ENCODE data around the gene ELOVL6. TPM values are rescaled to one million over a fixed set of nuclear protein-coding genes. Genes with fewer than 3 reads are reported as not detected.
"Not testable (repeated sequence)": the region's sequence is repeated elsewhere in the genome, so short reads cannot be mapped to it uniquely, and the experiment has no call there.

The ELOVL6 gene
- total RNA-seq, 2 donors from 2014 or later: 15.8 to 21.3 TPM

DNA sequence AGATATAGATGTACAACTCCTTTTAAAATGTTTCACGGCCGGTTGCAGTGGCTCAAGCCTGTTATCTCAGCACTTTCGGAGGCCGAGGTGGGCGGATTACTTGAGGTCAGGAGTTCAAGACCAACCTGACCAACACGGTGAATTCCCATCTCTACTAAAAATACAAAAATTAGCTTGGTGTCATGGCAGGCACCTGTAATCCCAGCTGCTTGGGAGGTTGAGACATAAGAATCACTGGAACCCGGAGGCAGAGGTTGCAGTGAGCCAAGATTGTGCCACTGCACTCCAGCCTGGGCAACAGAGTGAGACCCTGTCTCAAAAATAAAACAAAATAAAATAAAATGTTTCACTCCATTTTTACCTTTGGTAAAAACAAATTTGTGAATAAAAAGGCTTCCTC, 5.1 kb downstream of the ELOVL6 start:
- H3K4me3 Mint-ChIP-seq; H3K27me3 Mint-ChIP-seq (ENCODE audit: low read depth); H3K9me3 Mint-ChIP-seq; DNase-seq; ATAC-seq (replicated peaks in 1 of 2): not testable (repeated sequence)
- Mint-ChIP-seq H3K4me1 (ENCODE audit: low read depth) (peaks cover 31% of the 10 kb centered on the region), H3K36me3 (ENCODE audit: insufficient read depth in 2 of 2) (peaks cover 4 to 11% of the 10 kb centered on the region in 2 donors), H3K27ac (peak overlapping the region; percentile 88)

DNA sequence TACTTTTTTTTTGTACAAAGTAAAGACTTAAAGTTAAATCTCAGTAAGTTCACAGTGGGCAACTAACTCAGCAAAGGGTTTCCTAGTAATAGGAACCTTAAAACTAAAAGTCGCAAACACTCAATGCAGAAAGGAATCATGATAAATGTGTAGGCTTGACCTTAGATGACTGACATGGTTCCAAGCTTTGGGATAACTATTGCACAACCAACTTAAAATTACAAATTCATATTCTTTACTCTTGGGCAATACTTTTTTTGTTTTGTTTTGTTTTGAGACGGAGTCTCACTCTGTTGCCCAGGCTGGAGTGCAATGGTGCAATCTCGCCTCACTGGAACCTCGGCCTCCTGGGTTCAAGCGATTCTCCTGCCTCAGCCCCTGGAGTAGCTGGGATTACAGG, 8.2 kb downstream of the ELOVL6 start:
- ATAC-seq (replicated peaks in 1 of 2) (no peak), DNase-seq (no peak)
- Mint-ChIP-seq H3K4me1 (ENCODE audit: low read depth) (peaks cover 22% of the 10 kb centered on the region), H3K9me3 (no peaks in the 10 kb centered on the region), H3K36me3 (ENCODE audit: insufficient read depth in 2 of 2) (peaks cover 4 to 8% of the 10 kb centered on the region in 2 donors), H3K4me3 (no peak overlapping the region), H3K27me3 (ENCODE audit: low read depth) (no peaks in the 10 kb centered on the region), H3K27ac (no peak overlapping the region)

DNA sequence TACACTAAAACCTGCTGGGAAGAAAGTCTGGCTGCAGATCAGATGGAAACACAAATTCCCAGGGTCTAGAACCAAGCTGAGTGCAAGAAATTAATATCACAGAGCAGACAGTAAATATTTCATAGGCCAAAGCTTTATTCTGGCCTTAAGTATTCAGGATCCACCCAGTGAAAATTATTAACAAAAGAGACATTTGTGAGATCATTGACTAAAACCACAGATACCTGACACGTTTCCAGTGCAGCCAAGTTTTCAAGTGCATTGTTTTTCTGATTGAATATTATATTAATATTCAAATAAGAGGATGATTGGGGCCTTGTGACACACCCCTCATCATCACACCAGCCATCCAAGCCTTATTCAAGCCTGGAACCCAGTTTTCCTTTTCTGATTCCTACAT, 10.3 kb downstream of the ELOVL6 start:
- H3K27me3 Mint-ChIP-seq (ENCODE audit: low read depth): no peaks in the 10 kb centered on the region
- H3K36me3 Mint-ChIP-seq (ENCODE audit: insufficient read depth in 2 of 2): peaks cover 4 to 11% of the 10 kb centered on the region in 2 donors
- no peak overlapping the region for H3K4me3 Mint-ChIP-seq
- ATAC-seq (replicated peaks in 1 of 2) (no peak), DNase-seq (no peak)
- H3K9me3 Mint-ChIP-seq: no peaks in the 10 kb centered on the region
- no peak overlapping the region for H3K27ac Mint-ChIP-seq
- H3K4me1 Mint-ChIP-seq (ENCODE audit: low read depth): peaks cover 12% of the 10 kb centered on the region

DNA sequence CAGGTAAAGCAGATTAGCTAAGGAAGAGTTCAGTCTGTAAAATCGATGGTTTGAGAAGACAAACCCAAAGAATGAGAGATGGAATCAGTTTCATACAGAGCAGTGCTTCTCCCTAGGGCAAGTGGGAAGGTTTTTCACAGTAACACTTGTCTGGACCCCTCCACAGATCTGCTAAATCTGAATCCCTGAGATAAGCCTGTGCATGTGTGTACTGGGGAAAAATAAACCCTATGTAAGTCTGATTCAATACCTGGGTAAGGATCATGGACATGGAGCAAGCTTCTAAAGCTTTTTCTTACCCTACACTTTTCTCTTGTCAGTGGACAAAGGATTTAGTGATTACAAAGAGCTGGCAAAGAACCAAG, 13.6 kb downstream of the ELOVL6 start:
- H3K36me3 Mint-ChIP-seq (ENCODE audit: insufficient read depth in 2 of 2): peaks cover 0 to 12% of the 10 kb centered on the region in 2 donors
- H3K27ac Mint-ChIP-seq: peak overlapping the region; percentile 5
- no peaks in the 10 kb centered on the region for H3K27me3 Mint-ChIP-seq (ENCODE audit: low read depth)
- DNase-seq: no peak
- no peak for ATAC-seq (replicated peaks in 1 of 2)
- H3K9me3 Mint-ChIP-seq: no peaks in the 10 kb centered on the region
- no peak overlapping the region for H3K4me3 Mint-ChIP-seq
- peaks cover 11% of the 10 kb centered on the region for H3K4me1 Mint-ChIP-seq (ENCODE audit: low read depth)

GRCh38 chr4:110184140-110184790, 14.2 kb downstream of the ELOVL6 start:
- Mint-ChIP-seq H3K9me3 (no peaks in the 10 kb centered on the region), H3K36me3 (ENCODE audit: insufficient read depth in 2 of 2) (peaks cover 0 to 12% of the 10 kb centered on the region in 2 donors), H3K27me3 (ENCODE audit: low read depth) (no peaks in the 10 kb centered on the region), H3K27ac (peak overlapping the region; percentile 5), H3K4me3 (no peak overlapping the region), H3K4me1 (ENCODE audit: low read depth) (peaks cover 11% of the 10 kb centered on the region)
- ATAC-seq (replicated peaks in 1 of 2) (no peak), DNase-seq (no peak)

DNA sequence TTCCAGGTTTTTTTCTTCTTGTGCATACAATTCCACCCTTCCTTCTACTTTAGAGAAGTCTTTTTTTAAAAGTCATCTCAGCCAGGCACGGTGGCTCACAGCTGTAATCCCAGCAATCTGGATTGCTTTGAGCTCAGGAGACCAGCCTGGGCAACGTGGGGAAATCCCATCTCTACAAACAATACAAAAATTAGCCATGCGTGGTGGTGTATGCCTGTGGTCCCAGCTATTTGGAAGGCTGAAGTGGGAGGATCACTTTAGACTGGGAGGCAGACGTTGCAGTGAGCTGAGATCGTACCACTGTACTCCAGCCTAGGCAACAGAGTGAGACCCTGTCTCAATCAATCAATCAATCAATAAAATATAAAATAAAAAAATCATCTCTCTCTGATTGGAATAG, 14.8 kb downstream of the ELOVL6 start:
- Mint-ChIP-seq H3K36me3 (ENCODE audit: insufficient read depth in 2 of 2) (peaks cover 0 to 12% of the 10 kb centered on the region in 2 donors), H3K4me1 (ENCODE audit: low read depth) (peaks cover 11% of the 10 kb centered on the region), H3K9me3 (no peaks in the 10 kb centered on the region), H3K27ac (no peak overlapping the region), H3K27me3 (ENCODE audit: low read depth) (no peaks in the 10 kb centered on the region), H3K4me3 (no peak overlapping the region)
- no peak for DNase-seq
- no peak for ATAC-seq (replicated peaks in 1 of 2)

DNA sequence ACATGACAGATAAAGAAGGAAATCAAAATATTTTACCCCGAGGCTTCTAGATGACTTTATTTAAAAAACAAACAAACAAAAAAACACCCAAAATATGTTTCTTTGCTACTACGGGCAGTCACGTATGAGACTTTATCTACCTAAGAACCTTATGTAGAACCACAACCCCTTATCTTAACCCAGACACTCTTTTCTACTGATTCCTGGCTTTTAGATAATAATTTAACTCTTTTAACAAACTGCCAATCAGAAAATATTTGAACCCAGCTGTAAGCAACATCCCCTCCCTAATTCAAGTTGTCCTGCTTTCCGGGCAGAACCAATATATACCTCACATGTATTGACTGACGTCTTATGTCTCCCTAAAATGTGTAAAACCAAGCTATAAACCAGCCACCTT, 15.4 kb downstream of the ELOVL6 start:
- no peak for ATAC-seq (replicated peaks in 1 of 2)
- no peak overlapping the region for H3K27ac Mint-ChIP-seq
- peaks cover 0 to 12% of the 10 kb centered on the region in 2 donors for H3K36me3 Mint-ChIP-seq (ENCODE audit: insufficient read depth in 2 of 2)
- no peak for DNase-seq
- H3K4me1 Mint-ChIP-seq (ENCODE audit: low read depth): peaks cover 11% of the 10 kb centered on the region
- H3K4me3 Mint-ChIP-seq: no peak overlapping the region
- no peaks in the 10 kb centered on the region for H3K9me3 Mint-ChIP-seq
- no peaks in the 10 kb centered on the region for H3K27me3 Mint-ChIP-seq (ENCODE audit: low read depth)

DNA sequence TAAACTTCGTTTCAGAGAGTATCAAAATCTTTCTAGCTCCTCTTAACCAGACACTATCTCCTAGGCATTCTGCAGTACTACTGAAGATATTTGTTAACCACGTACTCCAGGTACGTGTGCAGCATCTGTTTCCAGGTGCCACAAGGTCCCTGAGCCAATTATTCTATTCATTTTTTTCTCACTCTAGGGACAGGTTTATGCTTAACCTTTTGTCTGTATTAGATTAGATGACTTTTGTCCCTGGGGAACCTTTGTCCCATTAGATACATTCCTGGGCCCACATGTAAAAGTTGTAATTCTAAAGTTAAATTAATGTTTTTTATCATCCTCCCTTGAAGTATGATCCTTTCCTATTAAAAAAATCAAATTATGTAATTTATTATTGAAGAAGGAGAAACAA, 16.5 kb downstream of the ELOVL6 start:
- Mint-ChIP-seq H3K4me3 (no peak overlapping the region), H3K36me3 (ENCODE audit: insufficient read depth in 2 of 2) (peaks cover 3 to 15% of the 10 kb centered on the region in 2 donors), H3K27me3 (ENCODE audit: low read depth) (no peaks in the 10 kb centered on the region), H3K27ac (no peak overlapping the region), H3K4me1 (ENCODE audit: low read depth) (peaks cover 11% of the 10 kb centered on the region), H3K9me3 (no peaks in the 10 kb centered on the region)
- no peak for ATAC-seq (replicated peaks in 1 of 2)
- no peak for DNase-seq

DNA sequence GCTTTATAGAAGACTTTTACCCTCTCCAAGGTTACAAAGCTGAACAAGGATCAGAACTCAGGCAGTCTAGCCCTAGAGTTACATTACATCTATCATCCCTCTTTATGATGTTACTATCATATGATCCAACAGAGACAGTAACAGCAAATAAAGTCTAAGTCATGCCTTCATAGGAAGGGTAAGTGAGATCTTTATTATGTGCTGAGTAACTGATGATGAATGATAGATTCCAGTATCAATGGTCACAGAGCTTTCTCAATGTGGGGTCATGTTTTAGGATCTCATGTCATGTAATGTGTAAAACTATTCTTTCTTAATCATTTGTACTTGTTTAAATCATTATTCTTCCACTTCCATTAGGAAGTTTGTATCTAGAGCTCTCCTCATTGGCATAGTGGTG, 22.8 kb downstream of the ELOVL6 start:
- H3K27me3 Mint-ChIP-seq (ENCODE audit: low read depth): no peaks in the 10 kb centered on the region
- no peak for ATAC-seq (replicated peaks in 1 of 2)
- H3K4me1 Mint-ChIP-seq (ENCODE audit: low read depth): no peaks in the 10 kb centered on the region
- peaks cover 3 to 4% of the 10 kb centered on the region in 2 donors for H3K36me3 Mint-ChIP-seq (ENCODE audit: insufficient read depth in 2 of 2)
- DNase-seq: no peak
- H3K9me3 Mint-ChIP-seq: no peaks in the 10 kb centered on the region
- no peak overlapping the region for H3K27ac Mint-ChIP-seq
- H3K4me3 Mint-ChIP-seq: no peak overlapping the region

GRCh38 chr4:110172972-110173371, 25.4 kb downstream of the ELOVL6 start:
- peaks cover 3 to 4% of the 10 kb centered on the region in 2 donors for H3K36me3 Mint-ChIP-seq (ENCODE audit: insufficient read depth in 2 of 2)
- H3K27ac Mint-ChIP-seq: no peak overlapping the region
- DNase-seq: no peak
- H3K27me3 Mint-ChIP-seq (ENCODE audit: low read depth): no peaks in the 10 kb centered on the region
- no peaks in the 10 kb centered on the region for H3K9me3 Mint-ChIP-seq
- no peak overlapping the region for H3K4me3 Mint-ChIP-seq
- no peak for ATAC-seq (replicated peaks in 1 of 2)
- no peaks in the 10 kb centered on the region for H3K4me1 Mint-ChIP-seq (ENCODE audit: low read depth)

DNA sequence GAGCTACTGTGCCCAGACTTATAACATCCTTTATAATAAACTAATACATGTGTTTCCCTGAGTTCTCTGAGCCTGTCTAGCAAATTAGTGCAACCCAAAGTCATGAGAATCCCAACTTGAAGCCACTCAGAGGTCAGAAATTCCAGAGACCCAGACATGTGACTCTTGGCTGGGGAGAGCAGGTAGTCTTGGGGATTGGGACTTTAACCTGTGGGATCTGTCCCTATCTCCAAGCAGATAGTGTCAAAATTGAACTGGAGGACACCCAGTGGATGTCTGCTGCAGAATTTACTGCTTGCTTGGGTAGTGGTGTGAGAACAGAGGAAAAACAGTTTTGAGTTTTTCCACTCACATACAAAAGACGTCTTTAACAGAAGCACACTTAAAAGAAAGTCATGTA, 26.4 kb downstream of the ELOVL6 start:
- H3K36me3 Mint-ChIP-seq (ENCODE audit: insufficient read depth in 2 of 2): peaks cover 1 to 3% of the 10 kb centered on the region in 2 donors
- ATAC-seq (replicated peaks in 1 of 2): no peak
- H3K4me1 Mint-ChIP-seq (ENCODE audit: low read depth): peaks cover 2% of the 10 kb centered on the region
- H3K27me3 Mint-ChIP-seq (ENCODE audit: low read depth): no peaks in the 10 kb centered on the region
- no peak for DNase-seq
- no peaks in the 10 kb centered on the region for H3K9me3 Mint-ChIP-seq
- H3K27ac Mint-ChIP-seq: no peak overlapping the region
- H3K4me3 Mint-ChIP-seq: no peak overlapping the region

DNA sequence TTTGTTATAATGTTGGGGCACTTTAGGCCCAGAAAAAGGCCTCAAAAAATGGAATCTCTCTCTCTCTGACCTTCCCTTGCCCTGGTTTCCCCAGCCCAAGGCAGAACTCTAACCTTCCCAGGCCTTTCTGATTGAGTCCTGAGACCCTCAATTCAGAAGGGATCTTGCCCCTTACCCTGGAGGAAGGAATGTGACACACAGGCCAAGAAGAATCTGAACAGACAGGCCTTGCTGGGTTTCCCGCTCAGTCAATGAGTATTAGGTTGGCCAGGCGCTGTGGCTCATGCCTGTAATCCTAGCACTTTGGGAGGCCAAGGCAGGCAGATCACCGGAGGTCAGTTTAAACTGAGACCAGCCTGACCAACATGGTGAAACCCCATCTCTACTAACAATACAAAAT, 27.6 kb downstream of the ELOVL6 start:
- H3K4me3 Mint-ChIP-seq: no peak overlapping the region
- H3K36me3 Mint-ChIP-seq (ENCODE audit: insufficient read depth in 2 of 2): peaks cover 0 to 1% of the 10 kb centered on the region in 2 donors
- no peak for ATAC-seq (replicated peaks in 1 of 2)
- no peak overlapping the region for H3K27ac Mint-ChIP-seq
- H3K27me3 Mint-ChIP-seq (ENCODE audit: low read depth): no peaks in the 10 kb centered on the region
- no peaks in the 10 kb centered on the region for H3K9me3 Mint-ChIP-seq
- DNase-seq: no peak
- peaks cover 11% of the 10 kb centered on the region for H3K4me1 Mint-ChIP-seq (ENCODE audit: low read depth)

GRCh38 chr4:110165382-110166286, 32.8 kb downstream of the ELOVL6 start:
- peak overlapping the region; percentile 95 for H3K27ac Mint-ChIP-seq
- DNase-seq: peak; percentile 60 to 68
- no peaks in the 10 kb centered on the region for H3K27me3 Mint-ChIP-seq (ENCODE audit: low read depth)
- peak overlapping the region; percentile 45 to 65 for H3K4me3 Mint-ChIP-seq
- H3K9me3 Mint-ChIP-seq: no peaks in the 10 kb centered on the region
- peaks cover 38% of the 10 kb centered on the region for H3K4me1 Mint-ChIP-seq (ENCODE audit: low read depth)
- H3K36me3 Mint-ChIP-seq (ENCODE audit: insufficient read depth in 2 of 2): peaks cover 2 to 3% of the 10 kb centered on the region in 2 donors
- ATAC-seq (replicated peaks in 1 of 2): peak; percentile 100

Data from activated T-cell treated with anti-CD3 and anti-CD28 coated beads, Interleukin-2, amount 50 U/mL, for 72 hours (primary cell).